GM10266 (cell line): ENCODE results near the gene FNBP1.
A peak's percentile ranks its signal among the peaks of the same experiment; 100 is the strongest.
"Not testable (repeated sequence)": the region's sequence is repeated elsewhere in the genome, so short reads cannot be mapped to it uniquely, and the experiment has no call there.

ENCODE experiments used
- DNase-seq: peaks from one replicate; pipeline ENCODE4 v3.0.0; 2012; ENCODE audit errors: extremely low spot score
- CTCF ChIP-seq: IDR thresholded peaks from 2 replicates; pipeline ENCODE4 v1.5.1; 2012; ENCODE audit warnings: mild to moderate bottlenecking, low read depth; ENCODE audit not compliant: control insufficient read depth, insufficient read depth; ENCODE audit errors: missing control alignments

Gene FNBP1

GRCh38 chr9:129891569-129891968 lies 151.4 kb downstream of the FNBP1 start:
- DNase-seq = no peak
- no peak for TF ChIP-seq CTCF

- DNase-seq = not testable (repeated sequence)
Measured at GRCh38 chr9:129890718-129891299, 152.2 kb downstream of the FNBP1 start.

GRCh38 chr9:129889941-129890717 lies 152.9 kb downstream of the FNBP1 start:
- no peak for TF ChIP-seq CTCF
- peak; percentile 55 for DNase-seq

GRCh38 chr9:129889122-129889940 lies 153.7 kb downstream of the FNBP1 start:
- no peak for TF ChIP-seq CTCF
- DNase-seq = no peak

GRCh38 chr9:129888293-129889121 lies 154.5 kb downstream of the FNBP1 start:
- DNase-seq = peak; percentile 82
- no peak for TF ChIP-seq CTCF

- no peak for DNase-seq
- peak; percentile 21 for TF ChIP-seq CTCF
Measured at GRCh38 chr9:129887334-129888292, 155.4 kb downstream of the FNBP1 start.
